CMK (cell line): ENCODE measurements around the gene RABL6.
A peak's percentile ranks its signal among the peaks of the same experiment; 100 is the strongest.
"Not testable (repeated sequence)": the region's sequence is repeated elsewhere in the genome, so short reads cannot be mapped to it uniquely, and the experiment has no call there.

ENCODE experiments used
- DNase-seq: peaks from one replicate; pipeline ENCODE4 v3.0.0-alpha.2; 2010; ENCODE audit warnings: low read depth

Gene RABL6

GRCh38 chr9:136807281-136808074, at the start of gene RABL6:
Gene RABL6 (plus strand): TSS chr9:136807948. CDS start chr9:136808197, 249 bp downstream.
- DNase-seq: no peak

GRCh38 chr9:136759001-136759400, 48.7 kb upstream of the RABL6 start:
- no peak for DNase-seq

GRCh38 chr9:136759436-136760325, 48.1 kb upstream of the RABL6 start:
- no peak for DNase-seq

- no peak for DNase-seq
These were observed 47.3 kb upstream of the RABL6 start for GRCh38 chr9:136760424-136760823.

GRCh38 chr9:136760834-136761544, 46.8 kb upstream of the RABL6 start:
- DNase-seq: peak; percentile 64

- no peak for DNase-seq
These were observed 46.2 kb upstream of the RABL6 start for GRCh38 chr9:136761545-136761981.

GRCh38 chr9:136762221-136762691, 45.5 kb upstream of the RABL6 start:
- DNase-seq: no peak

GRCh38 chr9:136762915-136763648, 44.7 kb upstream of the RABL6 start:
- peak; percentile 79 for DNase-seq

- DNase-seq: no peak
These were observed 44.1 kb upstream of the RABL6 start for GRCh38 chr9:136763649-136764035.

GRCh38 chr9:136764301-136764891, 43.4 kb upstream of the RABL6 start, which contains the start of gene LCN15:
Gene LCN15 (minus strand): TSS chr9:136764518. CDS start chr9:136764488, 30 bp downstream.
- DNase-seq: no peak

GRCh38 chr9:136765041-136765440, 42.7 kb upstream of the RABL6 start:
- no peak for DNase-seq

GRCh38 chr9:136765745-136766409, 41.9 kb upstream of the RABL6 start:
- DNase-seq: not testable (repeated sequence)

- not testable (repeated sequence) for DNase-seq
These were observed 41.2 kb upstream of the RABL6 start for GRCh38 chr9:136766410-136767120.

- DNase-seq: no peak
These were observed 38.0 kb upstream of the RABL6 start for GRCh38 chr9:136769710-136770191.

- DNase-seq: no peak
These were observed 35.8 kb upstream of the RABL6 start for GRCh38 chr9:136771907-136772415.

GRCh38 chr9:136773386-136774044, 34.2 kb upstream of the RABL6 start:
- peak; percentile 70 for DNase-seq

- DNase-seq: no peak
These were observed 33.2 kb upstream of the RABL6 start for GRCh38 chr9:136774416-136775045.

GRCh38 chr9:136775191-136775590, 32.6 kb upstream of the RABL6 start:
- no peak for DNase-seq
